Thyroid gland (tissue), 4 donors: ENCODE data around the gene MYO9B. TPM values are rescaled to one million over a fixed set of nuclear protein-coding genes. Genes with fewer than 3 reads are reported as not detected.

ENCODE experiments used
- DNase-seq, 2 donors: peaks; one replicate each; pipeline ENCODE4 v3.0.0-alpha.2; 2019
- H3K27ac ChIP-seq, 3 donors: fragments of 200-600 bp; sonication (generic); 1 replicate in 2 of 3; 2 replicates in 1 of 3; pipeline ENCODE4 v1.5.1; 2016 to 2019; ENCODE audit warnings: mild to moderate bottlenecking in 1 of 3, moderate library complexity in 1 of 3
- H3K27me3 ChIP-seq: fragments of 200-600 bp; sonication (generic); one replicate; pipeline ENCODE4 v1.5.1; 2019
- H3K36me3 ChIP-seq, 2 donors: fragments of 200-600 bp; sonication (generic); one replicate each; pipeline ENCODE4 v1.5.1; 2016 to 2019
- H3K4me1 ChIP-seq, 2 donors: fragments of 200-600 bp; sonication (generic); one replicate each; pipeline ENCODE4 v1.5.1; 2017 to 2019
- H3K4me3 ChIP-seq, 3 donors: fragments of 200-600 bp; sonication (generic); replicated peaks in 1 of 3; 1 replicate in 2 of 3; 2 replicates in 1 of 3; pipeline ENCODE4 v1.5.1; 2016; ENCODE audit warnings: mild to moderate bottlenecking in 1 of 3
- H3K9me3 ChIP-seq: fragments of 200-600 bp; sonication (generic); one replicate; pipeline ENCODE4 v1.5.1; 2017
- CTCF ChIP-seq, 6 experiments: fragments of 200-600 bp in 3 of 6; fragments of 450-650 bp in 3 of 6; sonication (generic) in 3 of 6; IDR thresholded peaks; one replicate each; pipeline ENCODE4 v1.5.1; 2016 to 2019; ENCODE audit warnings: antibody characterized with exemption in 6 of 6, mild to moderate bottlenecking in 2 of 6, inconsistent platforms in 1 of 6, moderate library complexity in 1 of 6
- POLR2A ChIP-seq, 2 donors: fragments of 450-650 bp; IDR thresholded peaks; one replicate each; pipeline ENCODE4 v1.6.1; 2017; ENCODE audit warnings: antibody characterized with exemption in 2 of 2, mild to moderate bottlenecking in 2 of 2, moderate library complexity in 1 of 2
- WGBS, 2 donors: methylation state at CpG; one replicate each; pipeline ENCODE4 v1.1.5; 2017; 5-methylcytosine and 5-hydroxymethylcytosine counted together
- intact Hi-C: fragments of 100-400 bp; cut with DNase I; formaldehyde crosslinking; loops from one replicate; pipeline ENCODE4 v1.15.1; 2023
- total RNA-seq, 4 donors: library from RNA; depleted of rRNA; stranded (reverse); fragments of >200 nt; gene quantifications; one replicate each; pipeline ENCODE4 v1.2.3, GENCODE V29; 2016

Gene MYO9B
- total RNA-seq, 4 donors from 2014 or later, result 33.7 to 52.9 (median 44.6) TPM

GRCh38 chr19:17214508-17215126 is 139.0 kb downstream of the MYO9B start:
- Histone ChIP-seq H3K36me3 (peaks cover 12 to 25% of the 10 kb centered on the region in 2 donors), H3K9me3 (no peaks in the 10 kb centered on the region), H3K27ac (peak overlapping the region; percentile 73 to 92 (median 89)), H3K4me1 (peaks cover 8 to 12% of the 10 kb centered on the region in 2 donors), H3K4me3 (peak overlapping the region in 2 of 3 donors; percentile 37 to 61), H3K27me3 (no peaks in the 10 kb centered on the region)
- TF ChIP-seq CTCF (IDR thresholded peaks at IDR 0.05), result no peak
- TF ChIP-seq POLR2A (IDR thresholded peaks at IDR 0.05), result no peak
- intact Hi-C loops, result loop anchor here (10.0 kb wide), 2 partner anchors 50 to 140 kb away; partner anchors contain the start of genes BABAM1, HAUS8, MYO9B and USHBP1
- no peak for DNase-seq
- WGBS, 2 donors, result 21 to 28% methylated on average over 15 to 16 of the region's 16 CpGs

GRCh38 chr19:17215127-17215971 is 139.8 kb downstream of the MYO9B start, which contains the start of gene USE1:
TSS of gene USE1 (plus strand) at chr19:17215357. CDS start at chr19:17215406, 49 bp downstream.
- peaks cover 12 to 25% of the 10 kb centered on the region in 2 donors for H3K36me3 ChIP-seq
- no peaks in the 10 kb centered on the region for H3K27me3 ChIP-seq
- intact Hi-C loops, result loop anchor here (10.0 kb wide), 2 partner anchors 49 to 141 kb away; partner anchors contain the start of genes BABAM1, HAUS8, MYO9B and USHBP1
- WGBS, 2 donors, result 0 to 4% methylated on average over 24 to 42 of the region's 56 CpGs
- TF ChIP-seq CTCF (IDR thresholded peaks at IDR 0.05) (no peak), POLR2A (IDR thresholded peaks at IDR 0.05) (peak in 1 of 2 donors; percentile 65)
- peak within 1 kb of the TSS; percentile 37 to 61 (median 39) for H3K4me3 ChIP-seq
- H3K27ac ChIP-seq, result peak within 1 kb of the TSS; percentile 73 to 92 (median 89)
- H3K4me1 ChIP-seq, result peaks cover 8 to 12% of the 10 kb centered on the region in 2 donors
- peak; percentile 93 for DNase-seq
- no peaks in the 10 kb centered on the region for H3K9me3 ChIP-seq

- peak overlapping the region in 1 of 3 donors; percentile 92 for H3K27ac ChIP-seq
- no peak for TF ChIP-seq CTCF (IDR thresholded peaks at IDR 0.05)
- TF ChIP-seq POLR2A (IDR thresholded peaks at IDR 0.05), result no peak
- intact Hi-C loops, result loop anchor here (10.0 kb wide), 2 partner anchors 49 to 141 kb away; partner anchors contain the start of genes BABAM1, HAUS8, MYO9B and USHBP1
- H3K9me3 ChIP-seq, result no peaks in the 10 kb centered on the region
- peaks cover 8 to 12% of the 10 kb centered on the region in 2 donors for H3K4me1 ChIP-seq
- no peak for DNase-seq
- H3K36me3 ChIP-seq, result peaks cover 12 to 25% of the 10 kb centered on the region in 2 donors
- whole genome bisulfite sequencing, 2 donors, result 88 to 91% methylated on average over 13 of the region's 13 CpGs
- no peaks in the 10 kb centered on the region for H3K27me3 ChIP-seq
- H3K4me3 ChIP-seq, result peak overlapping the region in 1 of 3 donors; percentile 37
Observed at GRCh38 chr19:17216058-17216670, 140.6 kb downstream of the MYO9B start.

- H3K4me1 ChIP-seq, result peaks cover 8 to 12% of the 10 kb centered on the region in 2 donors
- no peak overlapping the region for H3K27ac ChIP-seq
- H3K9me3 ChIP-seq, result no peaks in the 10 kb centered on the region
- 96 to 98% methylated on average over 8 of the region's 8 CpGs for WGBS, 2 donors
- DNase-seq, result no peak
- TF ChIP-seq CTCF (IDR thresholded peaks at IDR 0.05), result no peak
- no peak for TF ChIP-seq POLR2A (IDR thresholded peaks at IDR 0.05)
- intact Hi-C loops, result loop anchor here (10.0 kb wide), 2 partner anchors 46 to 144 kb away; partner anchors contain the start of genes BABAM1, HAUS8, MYO9B and USHBP1
- peaks cover 5 to 14% of the 10 kb centered on the region in 2 donors for H3K36me3 ChIP-seq
- H3K4me3 ChIP-seq, result no peak overlapping the region
- no peaks in the 10 kb centered on the region for H3K27me3 ChIP-seq
Observed at GRCh38 chr19:17219286-17219685, 143.7 kb downstream of the MYO9B start.
